Heart right ventricle (tissue), 16 donors: ENCODE data around the gene GATAD2A. TPM values are rescaled to one million over a fixed set of nuclear protein-coding genes. Genes with fewer than 3 reads are reported as not detected.
A peak's percentile ranks its signal among the peaks of the same experiment; 100 is the strongest.

ENCODE experiments used
- ATAC-seq, 8 donors: fragments of 200-7000 bp; cut with Tn5 transposase; one replicate each; pipeline ENCODE4 v1.9.1; 2020; ENCODE audit warnings: mild to moderate bottlenecking in 8 of 8, moderate library complexity in 8 of 8, moderate number of reproducible peaks in 1 of 8
- DNase-seq, 2 donors: peaks; one replicate each; pipeline ENCODE4 v3.0.0-alpha.2; 2020
- H3K27ac ChIP-seq, 10 donors: fragments of 200-600 bp; sonication (generic) in 2 of 10; one replicate each; pipeline versions ENCODE4 v1.5.0 to v1.8.0; 2020 to 2022; ENCODE audit warnings: mild to moderate bottlenecking in 3 of 10
- H3K27me3 ChIP-seq, 7 donors: fragments of 200-600 bp; one replicate each; pipeline ENCODE4 v1.8.0; 2021 to 2022; ENCODE audit warnings: mild to moderate bottlenecking in 2 of 7
- H3K36me3 ChIP-seq, 9 donors: fragments of 200-600 bp; sonication (generic) in 1 of 9; one replicate each; pipeline versions ENCODE4 v1.5.0 to v1.8.0; 2020 to 2022; ENCODE audit warnings: mild to moderate bottlenecking in 2 of 9
- H3K4me1 ChIP-seq, 9 donors: fragments of 200-600 bp; sonication (generic) in 1 of 9; one replicate each; pipeline versions ENCODE4 v1.5.0 to v1.8.0; 2020 to 2022; ENCODE audit warnings: mild to moderate bottlenecking in 4 of 9
- H3K4me3 ChIP-seq, 10 donors: fragments of 200-600 bp; sonication (generic) in 2 of 10; one replicate each; pipeline versions ENCODE4 v1.5.0 to v1.8.0; 2020 to 2022; ENCODE audit warnings: mild to moderate bottlenecking in 7 of 10, moderate library complexity in 2 of 10
- H3K9me3 ChIP-seq, 11 donors: fragments of 200-600 bp in 10 of 11; sonication (generic) in 2 of 11; one replicate each; pipeline versions ENCODE4 v1.5.0 to v1.8.0; 2013 to 2022; ENCODE audit warnings: mild to moderate bottlenecking in 2 of 11, control low read depth in 1 of 11, moderate library complexity in 1 of 11
- CTCF ChIP-seq, 9 donors: fragments of 200-600 bp; sonication (generic) in 2 of 9; IDR thresholded peaks; one replicate each; pipeline versions ENCODE4 v1.5.0 to v1.8.0; 2021 to 2022; ENCODE audit warnings: antibody characterized with exemption in 9 of 9, mild to moderate bottlenecking in 5 of 9, moderate library complexity in 1 of 9
- WGBS, 2 donors: extraction: QIAGEN DNeasy Blood & Tissue Kit; methylation state at CpG; one replicate each; pipeline ENCODE4 v1.1.7; 2013; ENCODE audit warnings: inconsistent platforms in 1 of 2; 5-methylcytosine and 5-hydroxymethylcytosine counted together
- intact Hi-C, 10 donors: fragments of 100-400 bp; cut with DNase I; formaldehyde crosslinking; loops; one replicate each; pipeline versions ENCODE4 v1.11.1 to v1.14.2; 2022
- polyA plus RNA-seq, 2 donors: library from polyadenylated mRNA; stranded (reverse); fragments of 200-250 nt; gene quantifications; one replicate each; pipeline ENCODE4 v1.2.3, GENCODE V29; 2013
- total RNA-seq, 10 donors: library from RNA; stranded (reverse); fragmentation: NEBNext Ultra II Directional in 3 of 10; extraction: Animal tissue kit (Norgen Biotek cat#: 25700) in 3 of 10; gene quantifications; one replicate each; pipeline versions ENCODE4 v1.2.1 to v1.2.4, GENCODE V29; 2021 to 2023
- donor health status: Arrhythmogenic right ventricular cardiomyopathy.
- donor health status: ischemic (EF 13 %, LVEDD 7.1; RV severe dilation, severe dysfunction).
- donor health status: healthy with polysubstance abuse.
- donor health status: DM: no; HTN: yes; CAD: no.
- donor health status: DM: no; HTN: no; CAD: no.
- donor health status: ischemic (EF 25% LVEDD 6.9; RV normal size, moderate dysfunction).
- donor health status: ischemic (EF 25% LVEDD 5.7; RV mildly dilated, moderate dysfunction).
- donor health status: healthy.
- donor health status: DM: yes; HTN: yes; CAD: no.
- donor health status: Ischemic cardiomyopathy.
- donor health status: ischemic (EF 35%, LVEDD 5.7; RV mildly dilated, moderate dysfunction).
- donor health status: nonischemic (EF 11% LVEDD 7.7; RV severe dilation, severe dysfunction).
- donor health status: DM: yes; HTN: yes; CAD: no.
- donor health status: PGD.
- donor health status: ischemic (EF 29% LVEDD 5.4; RV normal size, mild dysfunction).
- donor health status: nonischemic (EF 23%, LVEDD 6.1; RV moderate dilation, normal function).

The GATAD2A gene
- total and polyA plus RNA-seq, 12 donors: 7.5 to 48.5 (median 25.8) TPM

- peaks cover 11 to 71% (median 48%) of the 10 kb centered on the region in 9 donors for H3K4me1 ChIP-seq
- no peaks in the 10 kb centered on the region for H3K36me3 ChIP-seq
- no peak for TF ChIP-seq CTCF (IDR thresholded peaks at IDR 0.05)
- intact Hi-C loops: loop anchor here in 3 of 10 donors (5.0 to 10.0 kb wide), 3 partner anchors 35 to 57 kb away; no protein-coding TSS in a partner anchor
- no peak overlapping the region for H3K4me3 ChIP-seq
- ATAC-seq (peak in 1 of 8 donors; percentile 8), DNase-seq (no peak)
- no peaks in the 10 kb centered on the region for H3K27me3 ChIP-seq
- no peaks in the 10 kb centered on the region for H3K9me3 ChIP-seq
- peak overlapping the region in 1 of 10 donors; percentile 2 for H3K27ac ChIP-seq
- 67 to 71% methylated on average over 10 of the region's 10 CpGs for WGBS, 2 donors
Observed at GRCh38 chr19:19417628-19418245, 12.3 kb downstream of the GATAD2A start.

DNA sequence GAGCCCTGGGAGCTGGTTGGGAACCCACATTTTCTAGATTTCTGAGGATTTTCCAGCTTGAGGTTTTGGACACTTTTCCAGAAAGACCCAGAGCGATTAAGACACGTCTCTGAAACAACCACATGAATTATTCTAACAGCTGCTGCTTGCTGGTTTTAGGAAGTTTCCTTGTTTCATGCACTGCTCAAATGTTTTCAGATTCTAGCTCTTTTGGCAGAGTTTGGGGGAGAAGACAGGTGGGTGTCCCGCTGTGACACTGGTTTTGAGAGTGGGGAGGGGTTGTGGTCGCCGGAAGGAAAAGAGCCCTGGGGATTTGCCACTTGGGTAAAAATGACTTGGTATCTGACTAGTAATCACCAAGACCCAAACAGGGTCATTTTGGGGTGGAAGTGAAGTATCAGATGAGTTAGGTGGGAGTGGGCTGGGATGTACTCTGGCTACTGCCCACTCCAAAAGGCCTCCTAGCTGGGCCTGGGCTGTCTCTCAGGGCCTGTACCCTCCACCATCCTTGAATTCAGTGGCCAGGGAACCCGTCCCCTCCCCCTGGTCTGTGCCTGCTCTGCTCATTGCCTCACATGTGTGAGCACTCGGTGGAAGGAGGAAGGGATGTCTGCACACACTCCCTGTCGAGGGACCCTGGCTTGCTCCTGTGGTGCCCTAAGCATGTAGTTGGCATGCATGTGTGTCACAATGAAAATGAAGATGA, 13.2 kb downstream of the GATAD2A start:
- intact Hi-C loops: loop anchor here in 3 of 10 donors (5.0 to 10.0 kb wide), 3 partner anchors 34 to 56 kb away; no protein-coding TSS in a partner anchor

DNA sequence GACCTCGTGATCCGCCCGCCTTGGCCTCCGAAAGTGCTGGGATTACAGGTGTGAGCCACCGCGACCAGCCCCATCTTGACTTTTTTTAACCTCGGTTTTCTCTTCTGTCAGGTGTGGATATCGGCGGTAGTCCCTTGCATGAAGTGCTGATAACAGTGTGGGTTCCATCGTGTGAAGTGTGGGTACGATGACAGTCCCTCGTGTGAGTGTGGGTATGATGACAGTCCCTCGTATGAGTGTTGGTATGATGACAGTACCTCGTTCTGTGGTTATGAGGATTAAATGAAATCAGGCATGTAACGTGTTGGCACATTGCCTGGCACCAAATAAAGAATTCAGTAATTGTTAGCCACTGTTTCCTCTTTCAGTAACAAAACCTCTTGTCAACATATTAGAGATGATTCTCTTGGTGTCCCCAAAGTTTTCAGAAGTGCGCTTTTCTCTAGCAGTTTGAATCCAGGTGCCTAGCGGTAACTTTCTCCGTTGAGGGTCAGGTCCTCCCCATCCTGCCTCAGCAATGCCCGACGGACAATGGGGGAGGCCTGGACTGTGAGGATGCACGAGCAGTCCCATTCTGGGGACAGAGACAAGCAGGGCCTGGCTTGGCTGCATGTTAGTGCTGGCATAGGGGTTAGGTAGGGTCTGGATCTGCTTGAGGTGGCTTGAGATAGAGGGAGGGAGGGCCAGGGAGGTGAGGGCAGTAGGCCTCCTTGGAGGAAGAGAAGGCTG, 15.3 kb downstream of the GATAD2A start:
- Histone ChIP-seq H3K4me3 (no peak overlapping the region), H3K36me3 (no peaks in the 10 kb centered on the region), H3K27ac (no peak overlapping the region), H3K27me3 (no peaks in the 10 kb centered on the region), H3K4me1 (peaks cover 11 to 88% (median 58%) of the 10 kb centered on the region in 9 donors), H3K9me3 (no peaks in the 10 kb centered on the region)
- DNase-seq: no peak
- intact Hi-C loops: no loop called here
- TF ChIP-seq CTCF (IDR thresholded peaks at IDR 0.05): no peak
- no peak for ATAC-seq
- WGBS, 2 donors: 78 to 79% methylated on average over 21 of the region's 21 CpGs

More for the DNA sequence above, 13.2 kb downstream of the GATAD2A start:
- Histone ChIP-seq H3K4me3 (no peak overlapping the region), H3K36me3 (no peaks in the 10 kb centered on the region), H3K27ac (peak overlapping the region in 1 of 10 donors; percentile 2), H3K9me3 (no peaks in the 10 kb centered on the region), H3K27me3 (no peaks in the 10 kb centered on the region), H3K4me1 (peaks cover 11 to 74% (median 51%) of the 10 kb centered on the region in 9 donors)
- peak in 4 of 8 donors; percentile 8 to 26 (median 21) for ATAC-seq
- 46 to 53% methylated on average over 8 of the region's 8 CpGs for WGBS, 2 donors
- no peak for DNase-seq
- no peak for TF ChIP-seq CTCF (IDR thresholded peaks at IDR 0.05)

GRCh38 chr19:19421299-19421696, 15.8 kb downstream of the GATAD2A start:
- ATAC-seq (no peak), DNase-seq (no peak)
- Histone ChIP-seq H3K27me3 (no peaks in the 10 kb centered on the region), H3K36me3 (no peaks in the 10 kb centered on the region), H3K27ac (no peak overlapping the region), H3K4me1 (peaks cover 11 to 88% (median 58%) of the 10 kb centered on the region in 9 donors), H3K4me3 (no peak overlapping the region), H3K9me3 (no peaks in the 10 kb centered on the region)
- intact Hi-C loops: no loop called here
- WGBS, 2 donors: 93 to 94% methylated on average over 9 of the region's 9 CpGs
- TF ChIP-seq CTCF (IDR thresholded peaks at IDR 0.05): no peak
